HepG2 (cell line): ENCODE results near the gene RRAS. TPM values are rescaled to one million over a fixed set of nuclear protein-coding genes. Genes with fewer than 3 reads are reported as not detected.

Experiments
- ATAC-seq: fragments of 200-7000 bp; cut with Tn5 transposase; 3 replicates; pipeline ENCODE4 v1.9.1; 2020; ENCODE audit warnings: mild to moderate bottlenecking, moderate library complexity
- BruUV-seq: library from RNA; stranded (reverse); fragments of 400-500 nt; replicated peaks from 2 replicates; lab custom pipeline; 2021; lab: Mats Ljungman, UMichigan
- CTCF ChIA-PET: fragments of 300-600 bp; formaldehyde crosslinking; extraction: SDS; loops from one replicate; lab custom pipeline; 2021; ENCODE audit warnings: low total read pairs, inconsistent platforms, low intra/inter-chr PET ratio; lab: Yijun Ruan, JAX
- POLR2A ChIA-PET: fragments of 350-600 bp; sonication (Branson Sonifier 250); formaldehyde crosslinking; loops from one replicate; lab custom pipeline; 2020; ENCODE audit warnings: antibody characterized with exemption, inconsistent platforms; lab: Yijun Ruan, JAX
- DNase-seq: peaks from one replicate; pipeline ENCODE4 v3.0.0-alpha.2; 2015; ENCODE audit warnings: low spot score
- FAIRE-seq: peaks from 3 replicates; lab custom pipeline; 2011; peaks lifted over from hg19 to GRCh38; lab: Jason Lieb, UNC
- H2AFZ ChIP-seq: one replicate; pipeline ENCODE4 v1.6.1; 2011; ENCODE audit warnings: low read length, inconsistent platforms
- H3K27ac ChIP-seq: fragments of 300-600 bp; 3 replicates; pipeline ENCODE4 v1.8.0; 2011; ENCODE audit warnings: mixed run types, mild to moderate bottlenecking, mixed read lengths, low read length, inconsistent platforms; ENCODE audit not compliant: insufficient read depth; ENCODE audit errors: extremely low read length
- H3K27me3 ChIP-seq, 2 experiments: fragments of 200-600 bp in 1 of 2; 2 replicates in 1 of 2; 3 replicates in 1 of 2; pipeline versions ENCODE4 v1.6.0 to v1.8.0; 2011; ENCODE audit warnings: low read length in 2 of 2, mild to moderate bottlenecking in 2 of 2, moderate library complexity in 2 of 2, inconsistent platforms in 1 of 2; ENCODE audit not compliant: insufficient read depth in 2 of 2, control insufficient read depth in 1 of 2
- H3K36me3 ChIP-seq, 2 experiments: fragments of 200-600 bp in 1 of 2; replicated peaks in 1 of 2; 2 replicates in 1 of 2; 3 replicates in 1 of 2; pipeline versions ENCODE4 v1.5.1 to v1.8.0; 2011; ENCODE audit warnings: low read length in 2 of 2, inconsistent platforms in 1 of 2; ENCODE audit not compliant: insufficient read depth in 2 of 2, control insufficient read depth in 1 of 2
- H3K4me1 ChIP-seq: 2 replicates; pipeline ENCODE4 v1.5.1; 2012; ENCODE audit warnings: low read length, inconsistent platforms; ENCODE audit not compliant: insufficient read depth
- H3K4me2 ChIP-seq: 2 replicates; pipeline ENCODE4 v1.6.0; 2011; ENCODE audit warnings: low read depth, low read length, inconsistent platforms
- H3K4me3 ChIP-seq, 3 experiments: fragments of 200-600 bp in 1 of 3; sonication (generic), shearing (Covaris generic) in 1 of 3; replicated peaks in 1 of 3; 2 replicates each; pipeline ENCODE4 v1.5.1; 2011 to 2016; ENCODE audit warnings: low read length in 3 of 3, inconsistent platforms in 2 of 3, low read depth in 2 of 3, mild to moderate bottlenecking in 2 of 3, control low read depth in 1 of 3, mixed read lengths in 1 of 3; ENCODE audit not compliant: insufficient read depth in 1 of 3
- H3K79me2 ChIP-seq: one replicate; pipeline ENCODE4 v1.6.1; 2011; ENCODE audit warnings: low read length, inconsistent platforms; ENCODE audit not compliant: insufficient read depth
- H3K9ac ChIP-seq: 2 replicates; pipeline ENCODE4 v1.6.0; 2011; ENCODE audit warnings: mild to moderate bottlenecking, low read depth, low read length, inconsistent platforms; ENCODE audit not compliant: insufficient read depth
- H3K9me3 ChIP-seq: 2 replicates; pipeline ENCODE4 v1.5.1; 2012; ENCODE audit warnings: mild to moderate bottlenecking, low read length
- H4K20me1 ChIP-seq: 2 replicates; pipeline ENCODE4 v1.6.0; 2011; ENCODE audit warnings: inconsistent platforms, mild to moderate bottlenecking, low read length, moderate library complexity; ENCODE audit not compliant: insufficient read depth
- ATF4 ChIP-seq, 2 experiments: fragments of 450-650 bp in 1 of 2; sonication (generic) in 1 of 2; formaldehyde crosslinking; IDR thresholded peaks; 2 replicates each; pipeline versions ENCODE4 v1.5.0 to v1.8.0; 2020 to 2022; ENCODE audit warnings: mild to moderate bottlenecking in 1 of 2, missing genetic modification reagents in 1 of 2
- HIVEP1 ChIP-seq: sonication (generic); formaldehyde crosslinking; IDR thresholded peaks from 2 replicates; pipeline ENCODE4 v1.4.0; 2020; ENCODE audit warnings: mild to moderate bottlenecking, missing genetic modification reagents
- KDM1A ChIP-seq: IDR thresholded peaks from 2 replicates; pipeline ENCODE4 v1.6.1; 2016; ENCODE audit warnings: missing compliant biosample characterization
- MEF2D ChIP-seq: sonication (generic); formaldehyde crosslinking; IDR thresholded peaks from 2 replicates; pipeline ENCODE4 v1.5.1; 2020; ENCODE audit warnings: mild to moderate bottlenecking, missing genetic modification reagents
- MTF2 ChIP-seq: sonication (generic); formaldehyde crosslinking; IDR thresholded peaks from 2 replicates; pipeline ENCODE4 v1.5.0; 2020; ENCODE audit warnings: missing genetic modification reagents, borderline replicate concordance
- RAD51 ChIP-seq: fragments of 450-650 bp; IDR thresholded peaks from 2 replicates; pipeline ENCODE4 v1.6.1; 2016; ENCODE audit warnings: borderline replicate concordance
- RNF2 ChIP-seq: fragments of 450-650 bp; conservative IDR thresholded peaks from 2 replicates; pipeline ENCODE4 v1.6.1; 2016; ENCODE audit warnings: low read depth
- TBL1XR1 ChIP-seq: fragments of 150-350 bp; IDR thresholded peaks from 2 replicates; pipeline ENCODE4 v1.6.1; 2014; ENCODE audit warnings: borderline replicate concordance, low read length; ENCODE audit not compliant: partially characterized antibody
- TCF12 ChIP-seq, 2 experiments: fragments of 450-650 bp in 1 of 2; sonication (generic) in 1 of 2; formaldehyde crosslinking in 1 of 2; IDR thresholded peaks; 2 replicates each; pipeline versions ENCODE4 v1.6.1 to v1.8.0; 2017 to 2022; ENCODE audit warnings: antibody characterized with exemption in 1 of 2, mild to moderate bottlenecking in 1 of 2, missing genetic modification reagents in 1 of 2, moderate library complexity in 1 of 2
- ZEB1 ChIP-seq: IDR thresholded peaks from 2 replicates; pipeline ENCODE4 v1.6.1; 2012; ENCODE audit warnings: mild to moderate bottlenecking, low read depth, inconsistent platforms; ENCODE audit not compliant: insufficient replicate concordance
- ZNF691 ChIP-seq: sonication (generic); formaldehyde crosslinking; IDR thresholded peaks from 2 replicates; pipeline ENCODE4 v1.4.0; 2020; ENCODE audit warnings: missing genetic modification reagents, low read depth, mild to moderate bottlenecking, borderline replicate concordance
- ZSCAN29 ChIP-seq: sonication (generic); formaldehyde crosslinking; conservative IDR thresholded peaks from 2 replicates; pipeline ENCODE4 v1.4.0; 2020; ENCODE audit warnings: mild to moderate bottlenecking, missing genetic modification reagents
- ZXDC ChIP-seq: sonication (generic); formaldehyde crosslinking; IDR thresholded peaks from 2 replicates; pipeline ENCODE4 v1.5.0; 2020; ENCODE audit warnings: mild to moderate bottlenecking, missing genetic modification reagents
- WGBS: methylation state at CpG from one replicate; pipeline ENCODE4 v1.1.6; 2017; ENCODE audit warnings: low lambda C conversion rate; 5-methylcytosine and 5-hydroxymethylcytosine counted together
- in situ Hi-C: cut with HindIII; loops from 2 replicates; pipeline ENCODE4 v1.10.0; 2017; ENCODE audit warnings: low pct_unique_long_range_greater_than_20kb; ENCODE audit not compliant: extremely low pct_ligation_motif_present
- intact Hi-C: fragments of 100-400 bp; cut with micrococcal nuclease; formaldehyde crosslinking; loops from one replicate; pipeline ENCODE4 v1.10.0; 2022; ENCODE audit not compliant: unreplicated experiment
- polyA plus RNA-seq, 8 experiments: library from polyadenylated mRNA; depleted of rRNA in 3 of 8; stranded (reverse) in 7 of 8; unstranded in 1 of 8; fragments of >200 nt; fragmentation: Illumina TruSeq in 4 of 8; extraction: Trizol in 4 of 8; gene quantifications; 2 replicates each; pipeline versions ENCODE4 v1.2.1 to v1.2.3, GENCODE V29; 2011 to 2016; ENCODE audit warnings: low read depth in 4 of 8, missing spikeins in 1 of 8, mixed read lengths in 1 of 8; ENCODE audit not compliant: insufficient read depth in 1 of 8
- total RNA-seq, 5 experiments: library from RNA; depleted of rRNA; stranded (reverse); fragments of >200 nt; fragmentation: Illumina TruSeq; extraction: Trizol; gene quantifications; 2 replicates each; pipeline ENCODE4 v1.2.3, GENCODE V29; 2016; ENCODE audit warnings: low read depth in 1 of 5

Gene RRAS
- total and polyA plus RNA-seq, 2 of the 13 experiments (the other 11 are each of a cell fraction or from before 2014, with no cell fraction given) = 1.5 to 12.0 TPM

GRCh38 chr19:49672131-49672919, 32.4 kb upstream of the RRAS start:
- H3K9me3 ChIP-seq = no peaks in the 10 kb centered on the region
- peak overlapping the region; percentile 88 for H3K27ac ChIP-seq
- BruUV-seq = no TSS peak
- no peaks in the 10 kb centered on the region for H4K20me1 ChIP-seq
- 31% methylated on average over 19 of the region's 28 CpGs for WGBS
- in situ Hi-C loops = loop anchor here (5.0 to 10.0 kb wide), 2 partner anchors 78 to 175 kb away; partner anchors contain the start of genes PRR12 and RPS11
- CTCF ChIA-PET = interaction anchor here (0.7 to 1.6 kb wide), 3 partner anchors 8 to 102 kb away, joined by 3 to 6 read pairs (median 5); no protein-coding TSS in a partner anchor
- peak; percentile 92 for DNase-seq
- POLR2A ChIA-PET = interaction anchor here (1.0 to 1.8 kb wide), 5 partner anchors 8 to 82 kb away, joined by 3 to 10 read pairs (median 5); partner anchors contain the start of genes RRAS and SCAF1
- no peaks in the 10 kb centered on the region; a peak in 1 of 5 replicates for H3K27me3 ChIP-seq
- peak overlapping the region; percentile 83 for H3K4me2 ChIP-seq
- ATAC-seq = peak; percentile 85
- H3K79me2 ChIP-seq = peaks cover 4% of the 10 kb centered on the region
- H2AFZ ChIP-seq = peak overlapping the region; percentile 29
- intact Hi-C loops = loop anchor here (2.0 kb wide), 1 partner anchor 160 kb away; the partner anchor contains the start of gene FCGRT
- H3K4me3 ChIP-seq = peak overlapping the region; percentile 24 to 65 (median 51); a peak in 5 of 6 replicates
- peaks cover 1 to 6% of the 10 kb centered on the region in 2 experiments; a peak in 3 of 5 replicates for H3K36me3 ChIP-seq
- H3K4me1 ChIP-seq = peaks cover 25% of the 10 kb centered on the region
- peak; percentile 86 for FAIRE-seq
- peak overlapping the region; percentile 54 for H3K9ac ChIP-seq
- TF ChIP-seq KDM1A (CRISPR knock-in tag) = peak; percentile 38; the same call in 1 of the 2 replicates
- peak in 1 of 2 experiments; percentile 29; a peak in 1 of 4 replicates for TF ChIP-seq ATF4 (CRISPR knock-in tag; IDR thresholded peaks at IDR 0.05)
- TF ChIP-seq ZXDC (CRISPR knock-in tag) = no peak
- TF ChIP-seq RNF2 = no peak
- no peak for TF ChIP-seq RAD51
- TF ChIP-seq MEF2D (CRISPR knock-in tag) = no peak; the same call in 1 of the 2 replicates
- no peak for TF ChIP-seq TBL1XR1
- no peak for TF ChIP-seq ZEB1
- 0 out of 2 replicates have a peak, but pooled peaks have one; percentile 29 for TF ChIP-seq ZSCAN29 (CRISPR knock-in tag)
- no peak for TF ChIP-seq TCF12 (IDR thresholded peaks at IDR 0.05)
- peak; percentile 69; the same call in 1 of the 2 replicates for TF ChIP-seq TCF12 (CRISPR knock-in tag; IDR thresholded peaks at IDR 0.05)
- TF ChIP-seq HIVEP1 (CRISPR knock-in tag) = peak; percentile 25; the same call in 1 of the 2 replicates
- TF ChIP-seq MTF2 (CRISPR knock-in tag) = no peak
- peak; percentile 71; the same call in 1 of the 2 replicates for TF ChIP-seq ZNF691
